Keratinocyte (primary cell): ENCODE measurements around the gene PRODH. TPM values are rescaled to one million over a fixed set of nuclear protein-coding genes. Genes with fewer than 3 reads are reported as not detected.

Source experiments
- DNase-seq: peaks from one replicate; pipeline ENCODE4 v3.0.0-alpha.2; 2011; ENCODE audit warnings: low read depth, missing footprints, low spot score
- FAIRE-seq: peaks from 2 replicates; lab custom pipeline; 2011; peaks lifted over from hg19 to GRCh38; lab: Jason Lieb, UNC
- H2AFZ ChIP-seq: 2 replicates; pipeline ENCODE4 v1.6.0; 2012; ENCODE audit warnings: low read length, control low read depth, inconsistent platforms; ENCODE audit not compliant: control insufficient read depth
- H3K27ac ChIP-seq: 2 replicates; pipeline ENCODE4 v1.5.1; 2011; ENCODE audit warnings: low read length; ENCODE audit not compliant: control insufficient read depth, insufficient read depth
- H3K27me3 ChIP-seq: 3 replicates; pipeline ENCODE4 v1.6.0; 2011; ENCODE audit warnings: low read length; ENCODE audit not compliant: control insufficient read depth, insufficient read depth; ENCODE audit errors: extremely low read depth
- H3K36me3 ChIP-seq, 2 experiments: 2 replicates in 1 of 2; 3 replicates in 1 of 2; pipeline ENCODE4 v1.5.1; 2011; ENCODE audit warnings: low read length in 2 of 2, mild to moderate bottlenecking in 1 of 2; ENCODE audit not compliant: control insufficient read depth in 2 of 2, insufficient read depth in 2 of 2; ENCODE audit errors: extremely low read depth in 1 of 2
- H3K4me1 ChIP-seq: 3 replicates; pipeline ENCODE4 v1.5.1; 2011; ENCODE audit warnings: low read length; ENCODE audit not compliant: control insufficient read depth, insufficient read depth; ENCODE audit errors: extremely low read depth
- H3K4me2 ChIP-seq: 3 replicates; pipeline ENCODE4 v1.6.0; 2011; ENCODE audit warnings: low read depth, low read length; ENCODE audit not compliant: control insufficient read depth, insufficient read depth; ENCODE audit errors: extremely low read depth
- H3K4me3 ChIP-seq, 3 experiments: fragments of 200-600 bp in 1 of 3; sonication (generic) in 1 of 3; 2 replicates in 2 of 3; 3 replicates in 1 of 3; pipeline ENCODE4 v1.5.1; 2011 to 2016; ENCODE audit warnings: low read length in 3 of 3, mild to moderate bottlenecking in 3 of 3, control low read depth in 2 of 3, inconsistent platforms in 1 of 3, low read depth in 1 of 3, mixed read lengths in 1 of 3, mixed run types in 1 of 3, moderate library complexity in 1 of 3; ENCODE audit not compliant: control insufficient read depth in 2 of 3, insufficient read depth in 2 of 3; ENCODE audit errors: extremely low read depth in 1 of 3
- H3K79me2 ChIP-seq: 2 replicates; pipeline ENCODE4 v1.6.0; 2012; ENCODE audit warnings: low read length; ENCODE audit not compliant: control insufficient read depth, insufficient read depth
- H3K9ac ChIP-seq: 3 replicates; pipeline ENCODE4 v1.6.0; 2011; ENCODE audit warnings: low read length; ENCODE audit not compliant: control insufficient read depth, insufficient read depth; ENCODE audit errors: extremely low read depth
- H3K9me1 ChIP-seq: 3 replicates; pipeline ENCODE4 v1.6.0; 2011; ENCODE audit warnings: low read length; ENCODE audit not compliant: control insufficient read depth, insufficient read depth; ENCODE audit errors: extremely low read depth
- H3K9me3 ChIP-seq: 2 replicates; pipeline ENCODE4 v1.5.1; 2012; ENCODE audit warnings: low read depth, low read length; ENCODE audit not compliant: control insufficient read depth
- H4K20me1 ChIP-seq: 3 replicates; pipeline ENCODE4 v1.6.0; 2011; ENCODE audit warnings: low read length; ENCODE audit not compliant: control insufficient read depth, insufficient read depth; ENCODE audit errors: extremely low read depth
- EZH2 ChIP-seq: IDR thresholded peaks from one replicate; pipeline ENCODE4 v1.6.1; 2012; ENCODE audit warnings: inconsistent platforms, mild to moderate bottlenecking, low read length, moderate library complexity
- dilution Hi-C: fragments of 300-500 bp; cut with MboI; formaldehyde crosslinking; loops from one replicate; pipeline ENCODE4 v1.7.0; 2020; ENCODE audit warnings: low sequenced_read_pairs; ENCODE audit not compliant: extremely low pct_ligation_motif_present
- polyA plus RNA-seq, 5 experiments: library from polyadenylated mRNA; depleted of rRNA in 3 of 5; stranded (reverse) in 3 of 5; stranded (forward) in 1 of 5; unstranded in 1 of 5; fragments of >200 nt; gene quantifications; 1 replicate in 1 of 5; 2 replicates in 3 of 5; 3 replicates in 1 of 5; pipeline versions ENCODE4 v1.2.1 to v1.2.3, GENCODE V29; 2011 to 2012; ENCODE audit warnings: missing spikeins in 2 of 5, low read depth in 1 of 5, low replicate concordance in 1 of 5
- TF ChIP-seq, protein P1 (sequence below), 3 experiments: IDR thresholded peaks in 1 of 3; conservative IDR thresholded peaks in 1 of 3; optimal IDR thresholded peaks in 1 of 3; 2 replicates in 2 of 3; 3 replicates in 1 of 3; pipeline versions ENCODE3 to v1.5.1; 2011; ENCODE audit warnings: low read length in 3 of 3, mild to moderate bottlenecking in 3 of 3, moderate library complexity in 2 of 3, control low read depth in 1 of 3, inconsistent platforms in 1 of 3; ENCODE audit not compliant: insufficient read depth in 2 of 3; ENCODE audit errors: extremely low read depth in 1 of 3

Gene PRODH
- polyA plus RNA-seq, 1 donor (not counting 4 experiments of a cell fraction or from before 2014, with no cell fraction given): 12.3 TPM

DNA sequence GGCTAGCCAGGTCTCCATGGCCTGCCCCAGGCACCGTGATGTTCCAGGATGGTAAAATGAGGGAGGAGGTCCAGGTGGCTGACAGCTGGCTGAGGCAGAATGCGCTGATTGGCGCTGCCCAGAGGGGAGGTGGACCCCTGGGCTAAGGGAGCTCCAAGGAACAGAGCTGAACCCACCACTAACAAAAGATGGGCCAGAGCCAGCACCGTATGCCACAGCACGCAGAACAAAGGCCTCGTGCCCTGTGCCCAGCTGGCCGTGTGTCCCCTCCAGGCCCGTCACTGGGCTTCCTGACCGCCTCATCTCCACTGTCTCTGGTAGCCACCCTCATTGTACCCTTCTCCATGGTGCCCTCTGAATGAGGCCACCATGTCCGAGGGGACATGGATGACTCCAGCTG, 19.6 kb upstream of the PRODH start:
- H3K9me1 ChIP-seq: no peaks in the 10 kb centered on the region
- H3K36me3 ChIP-seq: no peaks in the 10 kb centered on the region
- H4K20me1 ChIP-seq: no peaks in the 10 kb centered on the region
- H3K9me3 ChIP-seq: no peaks in the 10 kb centered on the region
- H3K4me3 ChIP-seq: no peak overlapping the region
- DNase-seq: no peak
- H3K4me2 ChIP-seq: no peak overlapping the region
- H3K27me3 ChIP-seq: no peaks in the 10 kb centered on the region
- no peak overlapping the region for H3K27ac ChIP-seq
- TF ChIP-seq, protein P1, sequence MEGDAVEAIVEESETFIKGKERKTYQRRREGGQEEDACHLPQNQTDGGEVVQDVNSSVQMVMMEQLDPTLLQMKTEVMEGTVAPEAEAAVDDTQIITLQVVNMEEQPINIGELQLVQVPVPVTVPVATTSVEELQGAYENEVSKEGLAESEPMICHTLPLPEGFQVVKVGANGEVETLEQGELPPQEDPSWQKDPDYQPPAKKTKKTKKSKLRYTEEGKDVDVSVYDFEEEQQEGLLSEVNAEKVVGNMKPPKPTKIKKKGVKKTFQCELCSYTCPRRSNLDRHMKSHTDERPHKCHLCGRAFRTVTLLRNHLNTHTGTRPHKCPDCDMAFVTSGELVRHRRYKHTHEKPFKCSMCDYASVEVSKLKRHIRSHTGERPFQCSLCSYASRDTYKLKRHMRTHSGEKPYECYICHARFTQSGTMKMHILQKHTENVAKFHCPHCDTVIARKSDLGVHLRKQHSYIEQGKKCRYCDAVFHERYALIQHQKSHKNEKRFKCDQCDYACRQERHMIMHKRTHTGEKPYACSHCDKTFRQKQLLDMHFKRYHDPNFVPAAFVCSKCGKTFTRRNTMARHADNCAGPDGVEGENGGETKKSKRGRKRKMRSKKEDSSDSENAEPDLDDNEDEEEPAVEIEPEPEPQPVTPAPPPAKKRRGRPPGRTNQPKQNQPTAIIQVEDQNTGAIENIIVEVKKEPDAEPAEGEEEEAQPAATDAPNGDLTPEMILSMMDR (optimal IDR thresholded peaks at IDR 0.05 in 1 of 3, IDR thresholded peaks at IDR 0.05 in 1 of 3, conservative IDR thresholded peaks at IDR 0.05 in 1 of 3; ENCODE audit: extremely low read depth in 1 of 3, insufficient read depth in 2 of 3, low read length in 3 of 3): no peak
- TF ChIP-seq EZH2: no peak
- dilution Hi-C loops: no loop called here
- FAIRE-seq: no peak
- H3K79me2 ChIP-seq: no peaks in the 10 kb centered on the region
- H3K4me1 ChIP-seq: peaks cover 3% of the 10 kb centered on the region
- no peak overlapping the region for H2AFZ ChIP-seq
- no peak overlapping the region for H3K9ac ChIP-seq

DNA sequence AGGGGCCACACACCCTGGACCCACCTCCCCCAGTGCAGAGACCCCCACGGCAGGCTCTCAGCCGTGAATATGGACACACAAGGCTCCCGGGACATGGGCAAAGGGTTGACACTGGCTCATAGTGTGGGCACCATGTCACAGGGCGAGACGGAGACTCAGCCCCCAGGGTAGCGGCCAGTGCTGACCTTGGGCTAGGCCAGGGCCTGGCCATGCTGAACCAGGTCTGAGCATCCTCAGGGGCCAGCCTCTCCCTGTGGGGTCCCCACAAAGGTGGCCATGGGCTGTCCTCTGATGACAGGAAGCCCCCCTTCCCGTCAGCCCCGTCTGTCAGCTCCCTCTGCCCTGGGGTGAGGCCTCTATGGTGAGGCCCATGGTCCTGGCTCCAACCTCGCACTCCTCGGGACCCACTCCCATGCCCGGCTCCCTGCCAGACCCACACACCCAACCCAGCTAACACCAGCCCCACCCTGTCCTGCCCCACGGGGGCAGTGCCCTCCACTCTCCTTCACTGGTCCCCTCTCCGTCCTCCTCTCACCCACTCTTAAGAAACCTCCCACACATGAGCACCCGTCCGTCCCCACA, 19.0 kb upstream of the PRODH start:
- no peak overlapping the region for H3K4me2 ChIP-seq
- no peak overlapping the region for H3K27ac ChIP-seq
- H3K9ac ChIP-seq: no peak overlapping the region
- TF ChIP-seq, protein P1 (optimal IDR thresholded peaks at IDR 0.05 in 1 of 3, IDR thresholded peaks at IDR 0.05 in 1 of 3, conservative IDR thresholded peaks at IDR 0.05 in 1 of 3; ENCODE audit: extremely low read depth in 1 of 3, insufficient read depth in 2 of 3, low read length in 3 of 3): no peak
- TF ChIP-seq EZH2: no peak
- H2AFZ ChIP-seq: no peak overlapping the region
- H3K9me3 ChIP-seq: no peaks in the 10 kb centered on the region
- H3K4me3 ChIP-seq: no peak overlapping the region
- no peak for FAIRE-seq
- no peak for DNase-seq
- H3K36me3 ChIP-seq: no peaks in the 10 kb centered on the region
- H3K4me1 ChIP-seq: peaks cover 3% of the 10 kb centered on the region
- no peaks in the 10 kb centered on the region for H3K9me1 ChIP-seq
- H4K20me1 ChIP-seq: no peaks in the 10 kb centered on the region
- dilution Hi-C loops: no loop called here
- H3K27me3 ChIP-seq: no peaks in the 10 kb centered on the region
- no peaks in the 10 kb centered on the region for H3K79me2 ChIP-seq
